Trophoblast cell (in vitro differentiated cells and primary cell): ENCODE measurements around the gene AHNAK2.

ENCODE experiments used
- DNase-seq, 2 donors: peaks; one replicate each; pipeline ENCODE4 v3.0.0-alpha.2; 2016
- H2AFZ ChIP-seq: 2 replicates; pipeline ENCODE4 v1.6.1; 2013; ENCODE audit warnings: low read length, moderate library complexity, mild to moderate bottlenecking; ENCODE audit not compliant: insufficient read depth, poor library complexity
- H2AK5ac ChIP-seq: 2 replicates; pipeline ENCODE4 v1.6.1; 2013; ENCODE audit warnings: mild to moderate bottlenecking, low read length
- H2BK120ac ChIP-seq: 2 replicates; pipeline ENCODE4 v1.6.1; 2013; ENCODE audit warnings: low read length, mild to moderate bottlenecking, moderate library complexity; ENCODE audit not compliant: insufficient read depth, poor library complexity
- H2BK12ac ChIP-seq: 2 replicates; pipeline ENCODE4 v1.6.1; 2013; ENCODE audit warnings: mild to moderate bottlenecking, low read length, moderate library complexity
- H2BK5ac ChIP-seq: 2 replicates; pipeline ENCODE4 v1.6.1; 2013; ENCODE audit warnings: low read length, low read depth, moderate library complexity, mild to moderate bottlenecking; ENCODE audit not compliant: poor library complexity
- H3K14ac ChIP-seq: 2 replicates; pipeline ENCODE4 v1.6.1; 2013; ENCODE audit warnings: mild to moderate bottlenecking, low read length
- H3K18ac ChIP-seq: 2 replicates; pipeline ENCODE4 v1.6.1; 2013; ENCODE audit warnings: mild to moderate bottlenecking, low read length
- H3K23ac ChIP-seq: 2 replicates; pipeline ENCODE4 v1.6.1; 2013; ENCODE audit warnings: low read length
- H3K27ac ChIP-seq: 2 replicates; pipeline ENCODE4 v1.5.1; 2013; ENCODE audit warnings: low read depth, mild to moderate bottlenecking, inconsistent platforms, low read length, moderate library complexity
- H3K27me3 ChIP-seq: 2 replicates; pipeline ENCODE4 v1.6.1; 2013; ENCODE audit warnings: inconsistent platforms, mild to moderate bottlenecking, low read length, moderate library complexity; ENCODE audit not compliant: insufficient read depth
- H3K36me3 ChIP-seq, 2 experiments: 1 replicate in 1 of 2; 2 replicates in 1 of 2; pipeline ENCODE4 v1.6.1; 2013; ENCODE audit warnings: low read length in 2 of 2, mild to moderate bottlenecking in 2 of 2, moderate library complexity in 1 of 2; ENCODE audit not compliant: insufficient read depth in 2 of 2, control insufficient read depth in 1 of 2
- H3K4ac ChIP-seq: 2 replicates; pipeline ENCODE4 v1.6.1; 2013; ENCODE audit warnings: low read depth, mild to moderate bottlenecking, low read length, moderate library complexity
- H3K4me1 ChIP-seq, 2 experiments: 1 replicate in 1 of 2; 2 replicates in 1 of 2; pipeline ENCODE4 v1.6.1; 2013; ENCODE audit warnings: low read length in 2 of 2, mild to moderate bottlenecking in 2 of 2, moderate library complexity in 1 of 2; ENCODE audit not compliant: insufficient read depth in 2 of 2, control insufficient read depth in 1 of 2
- H3K4me2 ChIP-seq: 2 replicates; pipeline ENCODE4 v1.6.1; 2013; ENCODE audit warnings: inconsistent platforms, mild to moderate bottlenecking, low read length, moderate library complexity
- H3K4me3 ChIP-seq: 2 replicates; pipeline ENCODE4 v1.5.1; 2013; ENCODE audit warnings: mild to moderate bottlenecking, low read depth, low read length, inconsistent platforms
- H3K79me1 ChIP-seq: one replicate; pipeline ENCODE4 v1.6.1; 2013; ENCODE audit warnings: low read length
- H3K79me2 ChIP-seq: 2 replicates; pipeline ENCODE4 v1.6.1; 2013; ENCODE audit warnings: low read length, mild to moderate bottlenecking; ENCODE audit not compliant: control insufficient read depth, insufficient read depth, poor library complexity
- H3K9ac ChIP-seq: 2 replicates; pipeline ENCODE4 v1.6.1; 2013; ENCODE audit warnings: mild to moderate bottlenecking, low read length
- H3K9me3 ChIP-seq: 2 replicates; pipeline ENCODE4 v1.6.1; 2013; ENCODE audit warnings: low read depth, mild to moderate bottlenecking, control low read depth, inconsistent platforms, low read length; ENCODE audit not compliant: insufficient read depth
- H4K12ac ChIP-seq: 2 replicates; pipeline ENCODE4 v1.6.1; 2013; ENCODE audit warnings: low read depth, mild to moderate bottlenecking, low read length, moderate library complexity
- H4K8ac ChIP-seq: 2 replicates; pipeline ENCODE4 v1.6.1; 2013; ENCODE audit warnings: low read depth, mild to moderate bottlenecking, low read length, moderate library complexity
- H4K91ac ChIP-seq: one replicate; pipeline ENCODE4 v1.6.1; 2013; ENCODE audit warnings: low read depth, mild to moderate bottlenecking, low read length, moderate library complexity
- WGBS: extraction: QIAGEN DNeasy Blood & Tissue Kit; methylation state at CpG from one replicate; pipeline ENCODE4 v1.1.7; 2013; ENCODE audit warnings: missing lambda C conversion rate; ENCODE audit not compliant: insufficient read length, insufficient coverage; ENCODE audit errors: extremely low coverage; 5-methylcytosine and 5-hydroxymethylcytosine counted together

AHNAK2 gene

GRCh38 chr14:105021656-105022275 lies 43.6 kb upstream of the AHNAK2 start:
- Histone ChIP-seq H2AK5ac (peak overlapping the region; percentile 35), H3K18ac (peak overlapping the region; percentile 19), H3K14ac (peak overlapping the region; percentile 45), H3K9ac (peak overlapping the region; percentile 83), H3K4me1 (peaks cover 13 to 17% of the 10 kb centered on the region in 2 experiments), H3K27me3 (no peaks in the 10 kb centered on the region), H3K27ac (peak overlapping the region; percentile 85), H3K9me3 (peaks cover 2% of the 10 kb centered on the region), H4K12ac (peak overlapping the region; percentile 22), H3K23ac (no peak overlapping the region), H3K79me2 (peaks cover 24% of the 10 kb centered on the region), H2BK12ac (no peak overlapping the region), H3K4ac (peak overlapping the region; percentile 16), H3K4me2 (peak overlapping the region; percentile 75), H2BK5ac (peak overlapping the region; percentile 37), H4K8ac (peak overlapping the region; percentile 68), H2BK120ac (no peak overlapping the region), H3K36me3 (no peaks in the 10 kb centered on the region), H3K79me1 (peaks cover 13% of the 10 kb centered on the region), H4K91ac (peak overlapping the region; percentile 75), H3K4me3 (peak overlapping the region; percentile 76), H2AFZ (peak overlapping the region; percentile 32)
- WGBS, result no CpG with 5 or more reads among the region's 20 CpGs
- DNase-seq, result peak in 1 of 2 donors; percentile 50

- Histone ChIP-seq H2BK5ac (peak within 1 kb of the TSS; percentile 77), H4K8ac (peak within 1 kb of the TSS; percentile 93), H3K9ac (peak within 1 kb of the TSS; percentile 96), H3K79me1 (peaks cover 13% of the 10 kb centered on the region), H2BK12ac (no peak within 1 kb of the TSS), H2AK5ac (peak within 1 kb of the TSS; percentile 59), H4K12ac (peak within 1 kb of the TSS; percentile 60), H3K14ac (peak within 1 kb of the TSS; percentile 89), H3K18ac (peak within 1 kb of the TSS; percentile 55), H3K4me2 (peak within 1 kb of the TSS; percentile 84), H2AFZ (peak within 1 kb of the TSS; percentile 38), H2BK120ac (peak within 1 kb of the TSS; percentile 62), H3K4ac (peak within 1 kb of the TSS; percentile 93), H4K91ac (peak within 1 kb of the TSS; percentile 93), H3K36me3 (peaks cover 2 to 4% of the 10 kb centered on the region in 2 experiments), H3K79me2 (peaks cover 29% of the 10 kb centered on the region), H3K4me1 (peaks cover 13 to 19% of the 10 kb centered on the region in 2 experiments), H3K23ac (no peak within 1 kb of the TSS), H3K27me3 (no peaks in the 10 kb centered on the region), H3K27ac (peak within 1 kb of the TSS; percentile 88), H3K4me3 (peak within 1 kb of the TSS; percentile 92), H3K9me3 (peaks cover 2% of the 10 kb centered on the region)
- DNase-seq, result peak; percentile 98 to 99
- WGBS, result no CpG with 5 or more reads among the region's 115 CpGs
Measured at GRCh38 chr14:105020815-105021655, 42.9 kb upstream of the AHNAK2 start, which contains the start of gene CDCA4. TSS of gene CDCA4 (minus strand) at chr14:105021083. CDS start at chr14:105011929, 9,154 bp downstream.

GRCh38 chr14:105019861-105020814 lies 42.0 kb upstream of the AHNAK2 start:
- H2AK5ac ChIP-seq, result peak overlapping the region; percentile 59
- H3K27ac ChIP-seq, result peak overlapping the region; percentile 88
- peak overlapping the region; percentile 62 for H2BK120ac ChIP-seq
- peak overlapping the region; percentile 38 for H2AFZ ChIP-seq
- peaks cover 17 to 22% of the 10 kb centered on the region in 2 experiments for H3K4me1 ChIP-seq
- peak overlapping the region; percentile 96 for H3K9ac ChIP-seq
- H4K12ac ChIP-seq, result peak overlapping the region; percentile 60
- peaks cover 37% of the 10 kb centered on the region for H3K79me2 ChIP-seq
- H3K9me3 ChIP-seq, result peaks cover 2% of the 10 kb centered on the region
- peak overlapping the region; percentile 89 for H3K14ac ChIP-seq
- H3K79me1 ChIP-seq, result peaks cover 13% of the 10 kb centered on the region
- peak overlapping the region; percentile 77 for H2BK5ac ChIP-seq
- peak overlapping the region; percentile 84 for H3K4me2 ChIP-seq
- H3K18ac ChIP-seq, result peak overlapping the region; percentile 55
- H4K91ac ChIP-seq, result peak overlapping the region; percentile 93
- no CpG with 5 or more reads among the region's 75 CpGs for WGBS
- peak overlapping the region; percentile 93 for H3K4ac ChIP-seq
- H3K36me3 ChIP-seq, result peaks cover 4 to 6% of the 10 kb centered on the region in 2 experiments
- peak overlapping the region; percentile 92 for H3K4me3 ChIP-seq
- H4K8ac ChIP-seq, result peak overlapping the region; percentile 93
- peak; percentile 22 to 58 for DNase-seq
- H3K23ac ChIP-seq, result no peak overlapping the region
- no peak overlapping the region for H2BK12ac ChIP-seq
- H3K27me3 ChIP-seq, result no peaks in the 10 kb centered on the region
